ENCODE data around the gene MLPH.

MLPH gene

DNA sequence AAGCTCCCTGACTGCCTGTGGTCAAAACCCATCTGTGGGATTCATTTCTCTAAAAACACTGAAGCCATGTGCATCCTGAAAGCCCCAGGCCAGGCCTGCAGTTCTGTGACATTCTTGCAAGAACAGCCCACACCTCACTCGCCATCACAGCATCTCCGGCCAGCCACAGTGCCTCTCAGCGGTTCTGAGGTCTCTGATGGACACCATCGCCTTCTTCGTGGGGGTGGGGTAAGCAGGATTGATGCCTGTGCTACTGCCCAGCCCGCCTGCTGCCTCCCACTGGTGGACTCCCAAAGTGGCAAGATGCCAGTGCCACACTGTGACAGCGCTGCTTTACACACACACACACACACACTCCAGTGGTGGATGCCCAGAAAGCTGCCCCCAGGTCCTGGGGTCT, 74.2 kb downstream of the MLPH start:
- no peaks in the 10 kb centered on the region for H3K79me2 ChIP-seq (ENCODE audit: control insufficient read depth, low read length)
- H4K20me1 ChIP-seq (ENCODE audit: control insufficient read depth, insufficient read depth, low read depth, low read length): no peaks in the 10 kb centered on the region
- no peak overlapping the region for H3K27ac ChIP-seq (ENCODE audit: low read depth, low read length)
- no peak for TF ChIP-seq EZH2phosphoT487 (IDR thresholded peaks at IDR 0.05; ENCODE audit: borderline replicate concordance, low read length)
- TF ChIP-seq, protein P1, sequence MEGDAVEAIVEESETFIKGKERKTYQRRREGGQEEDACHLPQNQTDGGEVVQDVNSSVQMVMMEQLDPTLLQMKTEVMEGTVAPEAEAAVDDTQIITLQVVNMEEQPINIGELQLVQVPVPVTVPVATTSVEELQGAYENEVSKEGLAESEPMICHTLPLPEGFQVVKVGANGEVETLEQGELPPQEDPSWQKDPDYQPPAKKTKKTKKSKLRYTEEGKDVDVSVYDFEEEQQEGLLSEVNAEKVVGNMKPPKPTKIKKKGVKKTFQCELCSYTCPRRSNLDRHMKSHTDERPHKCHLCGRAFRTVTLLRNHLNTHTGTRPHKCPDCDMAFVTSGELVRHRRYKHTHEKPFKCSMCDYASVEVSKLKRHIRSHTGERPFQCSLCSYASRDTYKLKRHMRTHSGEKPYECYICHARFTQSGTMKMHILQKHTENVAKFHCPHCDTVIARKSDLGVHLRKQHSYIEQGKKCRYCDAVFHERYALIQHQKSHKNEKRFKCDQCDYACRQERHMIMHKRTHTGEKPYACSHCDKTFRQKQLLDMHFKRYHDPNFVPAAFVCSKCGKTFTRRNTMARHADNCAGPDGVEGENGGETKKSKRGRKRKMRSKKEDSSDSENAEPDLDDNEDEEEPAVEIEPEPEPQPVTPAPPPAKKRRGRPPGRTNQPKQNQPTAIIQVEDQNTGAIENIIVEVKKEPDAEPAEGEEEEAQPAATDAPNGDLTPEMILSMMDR (IDR thresholded peaks at IDR 0.05; ENCODE audit: low read depth, low read length, poor library complexity, severe bottlenecking): no peak
- no peaks in the 10 kb centered on the region for H3K36me3 ChIP-seq (ENCODE audit: control insufficient read depth, low read length)
- H3K4me1 ChIP-seq (ENCODE audit: control insufficient read depth, low read length): no peaks in the 10 kb centered on the region
- no peaks in the 10 kb centered on the region for H3F3A ChIP-seq (ENCODE audit: control insufficient read depth, insufficient read depth)
- H3K4me3 ChIP-seq (ENCODE audit: low read length): no peak overlapping the region
- peaks cover 6% of the 10 kb centered on the region for H3K27me3 ChIP-seq (ENCODE audit: control insufficient read depth, low read length)
- H3K4me2 ChIP-seq (ENCODE audit: low read length): no peak overlapping the region
- H3K9me3 ChIP-seq (ENCODE audit: control insufficient read depth, insufficient read depth, low read length): peaks cover 3% of the 10 kb centered on the region
- H3K9me2 ChIP-seq (replicated peaks; ENCODE audit: control insufficient read depth, low read length): no peaks in the 10 kb centered on the region

DNA sequence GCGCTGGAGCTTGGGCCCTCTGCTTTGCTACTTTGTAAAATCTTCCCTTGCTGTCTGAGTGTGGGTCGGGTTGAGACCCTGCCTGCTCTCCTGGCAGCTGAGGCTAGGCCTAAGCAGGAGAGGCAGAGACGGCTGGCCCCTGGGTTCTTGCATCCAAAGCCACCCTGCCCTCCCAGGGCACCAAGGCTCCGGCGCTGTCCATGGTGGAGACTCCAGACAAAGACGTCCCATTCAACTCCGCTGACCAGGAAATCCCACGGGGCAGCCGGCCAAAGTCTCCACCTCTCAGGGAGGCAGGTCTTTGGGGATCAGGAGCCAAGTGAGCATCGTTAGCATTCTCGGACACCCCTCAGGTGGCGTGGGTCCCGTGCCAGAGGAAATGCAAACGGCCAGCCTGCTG, 76.8 kb downstream of the MLPH start:
- Histone ChIP-seq H4K20me1 (ENCODE audit: control insufficient read depth, insufficient read depth, low read depth, low read length) (no peaks in the 10 kb centered on the region), H3K27ac (ENCODE audit: low read depth, low read length) (no peak overlapping the region), H3F3A (ENCODE audit: control insufficient read depth, insufficient read depth) (no peaks in the 10 kb centered on the region), H3K36me3 (ENCODE audit: control insufficient read depth, low read length) (no peaks in the 10 kb centered on the region), H3K4me2 (ENCODE audit: low read length) (no peak overlapping the region), H3K4me1 (ENCODE audit: control insufficient read depth, low read length) (no peaks in the 10 kb centered on the region), H3K9me3 (ENCODE audit: control insufficient read depth, insufficient read depth, low read length) (no peaks in the 10 kb centered on the region; the same call in 1 of the 2 replicates), H3K4me3 (ENCODE audit: low read length) (no peak overlapping the region), H3K79me2 (ENCODE audit: control insufficient read depth, low read length) (no peaks in the 10 kb centered on the region), H3K27me3 (ENCODE audit: control insufficient read depth, low read length) (no peaks in the 10 kb centered on the region; the same call in 1 of the 2 replicates), H3K9me2 (replicated peaks; ENCODE audit: control insufficient read depth, low read length) (no peaks in the 10 kb centered on the region)
- TF ChIP-seq EZH2phosphoT487 (IDR thresholded peaks at IDR 0.05; ENCODE audit: borderline replicate concordance, low read length): no peak
- TF ChIP-seq, protein P1 (IDR thresholded peaks at IDR 0.05; ENCODE audit: low read depth, low read length, poor library complexity, severe bottlenecking): no peak

DNA sequence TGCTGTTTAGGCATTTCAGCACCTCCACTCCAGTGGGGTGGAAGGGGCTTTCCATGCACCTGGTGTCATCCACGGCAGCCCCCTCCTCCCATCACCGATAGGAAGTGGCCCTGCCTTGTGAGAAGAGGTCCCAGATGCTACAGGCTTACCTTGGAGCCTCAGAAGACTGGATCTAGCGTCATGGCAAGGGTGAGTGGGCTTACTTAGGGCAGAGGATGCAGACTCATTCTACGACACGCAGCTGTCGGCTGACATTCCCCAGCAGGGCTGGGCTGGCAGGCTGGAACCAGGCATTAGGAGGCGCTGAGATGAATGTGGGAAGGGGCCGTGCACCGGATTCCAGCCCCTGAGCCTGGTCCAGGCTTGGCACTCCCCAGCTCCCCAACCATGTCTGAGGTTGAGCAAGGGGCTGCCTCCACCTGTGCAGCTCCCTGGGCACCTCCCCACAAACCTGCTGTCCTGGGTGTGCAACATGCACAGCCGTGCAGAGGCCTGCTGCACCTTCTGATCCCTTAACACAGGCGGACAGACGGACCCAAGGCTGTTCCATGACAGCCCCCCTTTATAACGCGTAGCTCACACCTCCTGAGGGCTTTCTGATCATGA, 77.6 kb downstream of the MLPH start:
- H3K4me3 ChIP-seq (ENCODE audit: low read length): no peak overlapping the region
- no peak overlapping the region for H3K4me2 ChIP-seq (ENCODE audit: low read length)
- H3K4me1 ChIP-seq (ENCODE audit: control insufficient read depth, low read length): no peaks in the 10 kb centered on the region
- no peaks in the 10 kb centered on the region; the same call in 1 of the 2 replicates for H3K27me3 ChIP-seq (ENCODE audit: control insufficient read depth, low read length)
- H3F3A ChIP-seq (ENCODE audit: control insufficient read depth, insufficient read depth): no peaks in the 10 kb centered on the region
- no peaks in the 10 kb centered on the region; the same call in 1 of the 2 replicates for H3K9me3 ChIP-seq (ENCODE audit: control insufficient read depth, insufficient read depth, low read length)
- no peaks in the 10 kb centered on the region for H3K79me2 ChIP-seq (ENCODE audit: control insufficient read depth, low read length)
- no peaks in the 10 kb centered on the region for H3K36me3 ChIP-seq (ENCODE audit: control insufficient read depth, low read length)
- no peaks in the 10 kb centered on the region for H3K9me2 ChIP-seq (replicated peaks; ENCODE audit: control insufficient read depth, low read length)
- H3K27ac ChIP-seq (ENCODE audit: low read depth, low read length): no peak overlapping the region
- TF ChIP-seq, protein P1 (IDR thresholded peaks at IDR 0.05; ENCODE audit: low read depth, low read length, poor library complexity, severe bottlenecking): no peak
- TF ChIP-seq EZH2phosphoT487 (IDR thresholded peaks at IDR 0.05; ENCODE audit: borderline replicate concordance, low read length): no peak
- H4K20me1 ChIP-seq (ENCODE audit: control insufficient read depth, insufficient read depth, low read depth, low read length): no peaks in the 10 kb centered on the region
